HFFc6 (cell line): Measurements from ENCODE around the gene CFAP251. TPM values are rescaled to one million over a fixed set of nuclear protein-coding genes. Genes with fewer than 3 reads are reported as not detected.
A peak's percentile ranks its signal among the peaks of the same experiment; 100 is the strongest.
"Not testable (repeated sequence)": the region's sequence is repeated elsewhere in the genome, so short reads cannot be mapped to it uniquely, and the experiment has no call there.

Experiments
- DNase-seq: peaks from one replicate; pipeline ENCODE4 v3.0.0-alpha.2; 2018
- H3K27ac Mint-ChIP-seq: 2 replicates; pipeline ENCODE4 v1.8.0; 2020; ENCODE audit warnings: mild to moderate bottlenecking, mixed read lengths
- H3K27me3 Mint-ChIP-seq: 2 replicates; pipeline ENCODE4 v1.8.0; 2021; ENCODE audit warnings: mild to moderate bottlenecking, moderate library complexity, mixed read lengths; ENCODE audit not compliant: insufficient read depth
- H3K36me3 Mint-ChIP-seq: 2 replicates; pipeline ENCODE4 v1.8.0; 2021; ENCODE audit warnings: low read depth, mixed read lengths
- H3K4me1 Mint-ChIP-seq: 2 replicates; pipeline ENCODE4 v1.8.0; 2020; ENCODE audit warnings: low read depth, mixed read lengths
- H3K4me3 Mint-ChIP-seq: 2 replicates; pipeline ENCODE4 v1.8.0; 2020; ENCODE audit warnings: mild to moderate bottlenecking, moderate library complexity, mixed read lengths
- H3K9me3 Mint-ChIP-seq: 2 replicates; pipeline ENCODE4 v1.8.0; 2020; ENCODE audit warnings: mild to moderate bottlenecking, mixed read lengths
- CTCF ChIP-seq: fragments of 200-600 bp; sonication (generic); IDR thresholded peaks from 2 replicates; pipeline ENCODE4 v1.5.0; 2021; ENCODE audit warnings: antibody characterized with exemption, mild to moderate bottlenecking
- long read RNA-seq: library from polyadenylated mRNA; unstranded; transcript quantifications from one replicate; pipeline ENCODE4 v2.0.0, GENCODE V29; 2019
- total RNA-seq, 6 experiments: library from RNA; stranded (reverse); fragmentation: NEBNext Ultra II Directional; extraction: Animal tissue kit (Norgen Biotek cat#: 25700); gene quantifications; 2 replicates in 1 of 6; 3 replicates in 5 of 6; pipeline ENCODE4 v1.2.3, GENCODE V29; 2021

Gene CFAP251
- total RNA-seq, result 1 to 10 TPM in 5 of 6 experiments, under 1 TPM in 1; 0.66 to 4.2 (median 3.3) TPM
- long read RNA-seq, partial matches to known transcripts, result 0 of 1 reads
- long read RNA-seq, other reads (novel, unspliced or antisense), result 1 of 1 reads

- H3K27ac Mint-ChIP-seq, result no peak within 1 kb of the TSS
- H3K4me3 Mint-ChIP-seq, result no peak within 1 kb of the TSS
- peaks cover 1% of the 10 kb centered on the region for H3K27me3 Mint-ChIP-seq
- H3K36me3 Mint-ChIP-seq, result peaks cover 33% of the 10 kb centered on the region
- DNase-seq, result no peak
- no peaks in the 10 kb centered on the region for H3K9me3 Mint-ChIP-seq
- H3K4me1 Mint-ChIP-seq, result peaks cover 6% of the 10 kb centered on the region; the same call in 1 of the 2 replicates
- TF ChIP-seq CTCF, result no peak
These were observed at the start of gene CFAP251 for GRCh38 chr12:121917950-121918678. TSS of gene CFAP251 (plus strand) at chr12:121918592. CDS start at chr12:121921306, 2,714 bp downstream.

GRCh38 chr12:121869229-121869628, 49.2 kb upstream of the CFAP251 start:
- not testable (repeated sequence) for H3K4me3 Mint-ChIP-seq, H3K27ac Mint-ChIP-seq, H3K27me3 Mint-ChIP-seq, H3K9me3 Mint-ChIP-seq, DNase-seq, H3K36me3 Mint-ChIP-seq
- peaks cover 14% of the 10 kb centered on the region for H3K4me1 Mint-ChIP-seq

GRCh38 chr12:121871467-121871866, 46.9 kb upstream of the CFAP251 start:
- DNase-seq, result no peak
- no peaks in the 10 kb centered on the region; the same call in 1 of the 2 replicates for H3K27me3 Mint-ChIP-seq

GRCh38 chr12:121872546-121873215, 45.7 kb upstream of the CFAP251 start:
- H3K4me3 Mint-ChIP-seq, result peak overlapping the region; percentile 79
- TF ChIP-seq CTCF, result no peak
- no peaks in the 10 kb centered on the region for H3K36me3 Mint-ChIP-seq
- peak overlapping the region; percentile 84 for H3K27ac Mint-ChIP-seq
- no peaks in the 10 kb centered on the region for H3K9me3 Mint-ChIP-seq
- DNase-seq, result peak; percentile 96
- peaks cover 14% of the 10 kb centered on the region for H3K4me1 Mint-ChIP-seq
- no peaks in the 10 kb centered on the region; the same call in 1 of the 2 replicates for H3K27me3 Mint-ChIP-seq

More at GRCh38 chr12:121871467-121871866, 46.9 kb upstream of the CFAP251 start:
- H3K9me3 Mint-ChIP-seq, result no peaks in the 10 kb centered on the region
- H3K36me3 Mint-ChIP-seq, result no peaks in the 10 kb centered on the region
- H3K4me3 Mint-ChIP-seq, result no peak overlapping the region; the same call in 1 of the 2 replicates
- H3K4me1 Mint-ChIP-seq, result peaks cover 14% of the 10 kb centered on the region
- no peak for TF ChIP-seq CTCF
- H3K27ac Mint-ChIP-seq, result peak overlapping the region; percentile 49; the same call in 1 of the 2 replicates

GRCh38 chr12:121873216-121873569, 45.2 kb upstream of the CFAP251 start:
- peaks cover 14% of the 10 kb centered on the region for H3K4me1 Mint-ChIP-seq
- H3K27ac Mint-ChIP-seq, result peak overlapping the region; percentile 84
- no peak for TF ChIP-seq CTCF
- peak overlapping the region; percentile 79; the same call in 1 of the 2 replicates for H3K4me3 Mint-ChIP-seq
- no peaks in the 10 kb centered on the region; the same call in 1 of the 2 replicates for H3K27me3 Mint-ChIP-seq
- no peaks in the 10 kb centered on the region for H3K9me3 Mint-ChIP-seq
- DNase-seq, result no peak
- no peaks in the 10 kb centered on the region for H3K36me3 Mint-ChIP-seq
